ENCODE measurements around the gene LUC7L. TPM values are rescaled to one million over a fixed set of nuclear protein-coding genes. Genes with fewer than 3 reads are reported as not detected.

The LUC7L gene
- polyA plus RNA-seq, 1 donor (not counting 4 experiments of a cell fraction or from before 2014, with no cell fraction given): 31.0 TPM

- Histone ChIP-seq H3K27me3 (ENCODE audit: control insufficient read depth, extremely low read depth, insufficient read depth, low read length) (no peaks in the 10 kb centered on the region), H3K9me1 (ENCODE audit: control insufficient read depth, extremely low read depth, insufficient read depth, low read length) (no peaks in the 10 kb centered on the region), H3K9me3 (ENCODE audit: control insufficient read depth, low read depth, low read length) (no peaks in the 10 kb centered on the region), H2AFZ (ENCODE audit: control insufficient read depth, low read length) (no peak overlapping the region), H3K79me2 (ENCODE audit: control insufficient read depth, insufficient read depth, low read length) (peaks cover 3% of the 10 kb centered on the region), H3K27ac (ENCODE audit: control insufficient read depth, insufficient read depth, low read length) (no peak overlapping the region), H3K4me3 (ENCODE audit: control insufficient read depth in 2 of 3, extremely low read depth in 1 of 3, insufficient read depth in 2 of 3, low read depth in 1 of 3, low read length in 3 of 3) (no peak overlapping the region), H3K4me1 (ENCODE audit: control insufficient read depth, extremely low read depth, insufficient read depth, low read length) (no peaks in the 10 kb centered on the region), H4K20me1 (ENCODE audit: control insufficient read depth, extremely low read depth, insufficient read depth, low read length) (peaks cover 9% of the 10 kb centered on the region), H3K4me2 (ENCODE audit: control insufficient read depth, extremely low read depth, insufficient read depth, low read depth, low read length) (no peak overlapping the region), H3K9ac (ENCODE audit: control insufficient read depth, extremely low read depth, insufficient read depth, low read length) (no peak overlapping the region), H3K36me3 (ENCODE audit: control insufficient read depth in 2 of 2, extremely low read depth in 1 of 2, insufficient read depth in 2 of 2, low read length in 2 of 2) (peaks cover 37 to 44% of the 10 kb centered on the region in 2 experiments)
- TF ChIP-seq EZH2 (IDR thresholded peaks at IDR 0.05; ENCODE audit: low read length) (no peak), CTCF (optimal IDR thresholded peaks at IDR 0.05 in 1 of 3, IDR thresholded peaks at IDR 0.05 in 1 of 3, conservative IDR thresholded peaks at IDR 0.05 in 1 of 3; ENCODE audit: extremely low read depth in 1 of 3, insufficient read depth in 2 of 3, low read length in 3 of 3) (no peak)
- DNase-seq (ENCODE audit: low read depth, low spot score) (no peak), FAIRE-seq (no peak)
- dilution Hi-C loops (cut with MboI; ENCODE audit: extremely low pct_ligation_motif_present, low sequenced_read_pairs): no loop called here
Measured at GRCh38 chr16:194516-194915, 34.7 kb downstream of the LUC7L start.

GRCh38 chr16:193441-193840, 35.8 kb downstream of the LUC7L start:
- Histone ChIP-seq H3K9ac (ENCODE audit: control insufficient read depth, extremely low read depth, insufficient read depth, low read length) (no peak overlapping the region), H3K4me2 (ENCODE audit: control insufficient read depth, extremely low read depth, insufficient read depth, low read depth, low read length) (no peak overlapping the region), H3K4me1 (ENCODE audit: control insufficient read depth, extremely low read depth, insufficient read depth, low read length) (no peaks in the 10 kb centered on the region), H3K9me1 (ENCODE audit: control insufficient read depth, extremely low read depth, insufficient read depth, low read length) (no peaks in the 10 kb centered on the region), H3K27ac (ENCODE audit: control insufficient read depth, insufficient read depth, low read length) (no peak overlapping the region), H3K27me3 (ENCODE audit: control insufficient read depth, extremely low read depth, insufficient read depth, low read length) (no peaks in the 10 kb centered on the region), H3K36me3 (ENCODE audit: control insufficient read depth in 2 of 2, extremely low read depth in 1 of 2, insufficient read depth in 2 of 2, low read length in 2 of 2) (peaks cover 38 to 41% of the 10 kb centered on the region in 2 experiments), H2AFZ (ENCODE audit: control insufficient read depth, low read length) (no peak overlapping the region), H4K20me1 (ENCODE audit: control insufficient read depth, extremely low read depth, insufficient read depth, low read length) (peaks cover 9% of the 10 kb centered on the region), H3K9me3 (ENCODE audit: control insufficient read depth, low read depth, low read length) (no peaks in the 10 kb centered on the region), H3K79me2 (ENCODE audit: control insufficient read depth, insufficient read depth, low read length) (peaks cover 3% of the 10 kb centered on the region), H3K4me3 (ENCODE audit: control insufficient read depth in 2 of 3, extremely low read depth in 1 of 3, insufficient read depth in 2 of 3, low read depth in 1 of 3, low read length in 3 of 3) (no peak overlapping the region)
- no peak for FAIRE-seq
- TF ChIP-seq CTCF (optimal IDR thresholded peaks at IDR 0.05 in 1 of 3, IDR thresholded peaks at IDR 0.05 in 1 of 3, conservative IDR thresholded peaks at IDR 0.05 in 1 of 3; ENCODE audit: extremely low read depth in 1 of 3, insufficient read depth in 2 of 3, low read length in 3 of 3) (no peak), EZH2 (IDR thresholded peaks at IDR 0.05; ENCODE audit: low read length) (no peak)
- no peak for DNase-seq (ENCODE audit: low read depth, low spot score)
- dilution Hi-C loops (cut with MboI; ENCODE audit: extremely low pct_ligation_motif_present, low sequenced_read_pairs): no loop called here

Measured in keratinocyte (primary cell).